UCSD-AML1 (cell line): ENCODE measurements around the gene ALDH1L2.
A peak's percentile ranks its signal among the peaks of the same experiment; 100 is the strongest.
"Not testable (repeated sequence)": the region's sequence is repeated elsewhere in the genome, so short reads cannot be mapped to it uniquely, and the experiment has no call there.

Experiments
- DNase-seq: peaks from one replicate; lab custom pipeline; 2025; ENCODE audit not compliant: unreplicated experiment; lab: John Stamatoyannopoulos, UW

ALDH1L2 gene

GRCh38 chr12:104986022-104986941 lies 98.0 kb downstream of the ALDH1L2 start, which contains the start of gene NOPCHAP1:
Gene NOPCHAP1, plus strand, starts transcription at chr12:104986316. Its CDS starts 37 bp downstream, at chr12:104986353.
- DNase-seq: peak; percentile 89

- DNase-seq: no peak
These were observed 99.1 kb downstream of the ALDH1L2 start for GRCh38 chr12:104985206-104985605.

GRCh38 chr12:104977688-104978087 lies 106.6 kb downstream of the ALDH1L2 start:
- DNase-seq: not testable (repeated sequence)

- DNase-seq: no peak
These were observed 107.6 kb downstream of the ALDH1L2 start for GRCh38 chr12:104976703-104977102.

GRCh38 chr12:104975587-104976343 lies 108.5 kb downstream of the ALDH1L2 start:
- DNase-seq: no peak

- no peak for DNase-seq
These were observed 109.5 kb downstream of the ALDH1L2 start for GRCh38 chr12:104974626-104975290.

GRCh38 chr12:104973250-104973649 lies 111.0 kb downstream of the ALDH1L2 start:
- DNase-seq: no peak

- DNase-seq: no peak
These were observed 113.0 kb downstream of the ALDH1L2 start for GRCh38 chr12:104971306-104971705.
